Measurements from ENCODE around the gene AFF1.

The AFF1 gene

GRCh38 chr4:86950831-86951525, 16.2 kb downstream of the AFF1 start:
- in situ Hi-C loops (cut with MboI; ENCODE audit: low sequenced_read_pairs, unreplicated experiment) = no loop called here
- no peak for TF ChIP-seq CTCF (IDR thresholded peaks at IDR 0.05; ENCODE audit: borderline replicate concordance, control extremely low read depth, extremely low read depth, insufficient read depth, missing control alignments)
- no peak for DNase-seq (ENCODE audit: low spot score)

GRCh38 chr4:86955888-86956451, 21.2 kb downstream of the AFF1 start:
- no peak for TF ChIP-seq CTCF (IDR thresholded peaks at IDR 0.05; ENCODE audit: borderline replicate concordance, control extremely low read depth, extremely low read depth, insufficient read depth, missing control alignments)
- in situ Hi-C loops (cut with MboI; ENCODE audit: low sequenced_read_pairs, unreplicated experiment) = no loop called here

GRCh38 chr4:86957215-86957614, 22.4 kb downstream of the AFF1 start:
- in situ Hi-C loops (cut with MboI; ENCODE audit: low sequenced_read_pairs, unreplicated experiment) = no loop called here
- DNase-seq (ENCODE audit: low spot score) = peak; percentile 36
- no peak for TF ChIP-seq CTCF (IDR thresholded peaks at IDR 0.05; ENCODE audit: borderline replicate concordance, control extremely low read depth, extremely low read depth, insufficient read depth, missing control alignments)

More at GRCh38 chr4:86955888-86956451, 21.2 kb downstream of the AFF1 start:
- DNase-seq (ENCODE audit: low spot score) = no peak

- DNase-seq (ENCODE audit: low spot score) = no peak
- TF ChIP-seq CTCF (IDR thresholded peaks at IDR 0.05; ENCODE audit: borderline replicate concordance, control extremely low read depth, extremely low read depth, insufficient read depth, missing control alignments) = no peak
- in situ Hi-C loops (cut with MboI; ENCODE audit: low sequenced_read_pairs, unreplicated experiment) = no loop called here
These were observed 25.0 kb downstream of the AFF1 start for GRCh38 chr4:86959588-86960500.

GRCh38 chr4:86960557-86960961, 25.7 kb downstream of the AFF1 start:
- in situ Hi-C loops (cut with MboI; ENCODE audit: low sequenced_read_pairs, unreplicated experiment) = no loop called here
- TF ChIP-seq CTCF (IDR thresholded peaks at IDR 0.05; ENCODE audit: borderline replicate concordance, control extremely low read depth, extremely low read depth, insufficient read depth, missing control alignments) = no peak
- no peak for DNase-seq (ENCODE audit: low spot score)

- DNase-seq (ENCODE audit: low spot score) = no peak
- in situ Hi-C loops (cut with MboI; ENCODE audit: low sequenced_read_pairs, unreplicated experiment) = no loop called here
- TF ChIP-seq CTCF (IDR thresholded peaks at IDR 0.05; ENCODE audit: borderline replicate concordance, control extremely low read depth, extremely low read depth, insufficient read depth, missing control alignments) = no peak
These were observed 26.3 kb downstream of the AFF1 start for GRCh38 chr4:86961116-86961515.
